Duodenal mucosa (tissue), 2 donors: Measurements from ENCODE around the gene ACTG1.
A peak's percentile ranks its signal among the peaks of the same experiment; 100 is the strongest.

Experiments
- H3K27ac ChIP-seq: one replicate; pipeline ENCODE4 v1.7.0; 2013; ENCODE audit warnings: low read depth, low read length
- H3K27me3 ChIP-seq, 2 donors: one replicate each; pipeline ENCODE4 v1.7.0; 2013; ENCODE audit warnings: low read length in 2 of 2, control low read depth in 1 of 2; ENCODE audit not compliant: insufficient read depth in 2 of 2, control insufficient read depth in 1 of 2
- H3K36me3 ChIP-seq, 2 donors: one replicate each; pipeline ENCODE4 v1.7.0; 2013; ENCODE audit warnings: low read length in 2 of 2, control low read depth in 1 of 2; ENCODE audit not compliant: insufficient read depth in 2 of 2, control insufficient read depth in 1 of 2
- H3K4me1 ChIP-seq, 2 donors: one replicate each; pipeline ENCODE4 v1.7.0; 2013; ENCODE audit warnings: low read length in 2 of 2, control low read depth in 1 of 2; ENCODE audit not compliant: insufficient read depth in 2 of 2, control insufficient read depth in 1 of 2
- H3K4me3 ChIP-seq, 2 donors: one replicate each; pipeline ENCODE4 v1.7.0; 2013; ENCODE audit warnings: low read length in 2 of 2, low read depth in 1 of 2
- H3K9ac ChIP-seq, 2 donors: one replicate each; pipeline ENCODE4 v1.7.0; 2013; ENCODE audit warnings: low read length in 2 of 2, low read depth in 1 of 2
- H3K9me3 ChIP-seq, 2 donors: one replicate each; pipeline ENCODE4 v1.7.0; 2013; ENCODE audit warnings: low read length in 2 of 2, control low read depth in 1 of 2; ENCODE audit not compliant: control insufficient read depth in 1 of 2

The ACTG1 gene

DNA sequence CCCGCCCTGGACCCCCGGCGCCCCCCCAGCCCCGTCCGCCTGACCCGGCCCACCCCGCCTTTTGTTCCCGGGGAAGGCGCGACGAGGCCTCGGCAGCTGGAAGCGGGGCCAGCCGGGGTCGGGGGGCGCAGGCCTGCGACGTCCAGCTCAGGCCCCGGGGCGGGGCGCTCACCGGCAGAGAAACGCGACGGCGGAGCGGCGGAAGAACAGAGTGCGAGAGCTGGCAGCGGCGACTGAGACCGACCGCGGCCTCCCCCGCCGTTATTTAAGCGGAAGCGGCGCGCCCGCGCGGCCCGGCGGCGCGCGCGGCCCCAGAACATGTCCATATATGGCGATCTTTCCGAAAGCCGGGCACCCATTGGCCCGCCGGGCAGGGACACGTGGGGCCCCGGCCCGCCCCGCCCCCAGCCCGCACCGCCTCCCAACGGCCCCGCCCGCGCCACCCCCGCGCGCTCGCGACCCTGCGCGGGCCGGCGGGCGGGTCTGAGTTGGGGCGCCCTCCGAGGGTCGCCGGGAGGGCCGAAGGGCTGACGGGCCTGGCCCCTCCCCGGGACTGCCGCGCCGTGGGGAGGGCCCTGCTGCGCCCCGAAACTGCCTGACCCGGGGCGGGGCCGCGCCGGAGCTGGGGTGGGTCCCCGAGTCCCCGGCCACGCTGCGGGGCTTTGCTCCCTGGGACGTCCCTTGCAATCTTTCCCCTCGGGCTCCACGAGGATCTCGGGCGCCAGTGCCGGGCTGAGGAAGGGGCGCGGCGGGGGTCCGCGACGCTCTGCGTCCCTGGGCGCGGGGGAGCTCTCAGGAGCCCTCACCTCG lies at the start of gene ACTG1:
Gene ACTG1 (minus strand): TSS at position 238 of the 810 bp plus-strand sequence. CDS start 445 bp downstream, outside the sequence.
- Histone ChIP-seq H3K27ac (peak within 1 kb of the TSS; percentile 99), H3K9me3 (no peaks in the 10 kb centered on the region), H3K4me1 (peaks cover 24 to 43% of the 10 kb centered on the region in 2 donors), H3K36me3 (peaks cover 34 to 36% of the 10 kb centered on the region in 2 donors), H3K4me3 (peak within 1 kb of the TSS; percentile 82 to 93), H3K9ac (peak within 1 kb of the TSS; percentile 98 to 99), H3K27me3 (no peaks in the 10 kb centered on the region)

DNA sequence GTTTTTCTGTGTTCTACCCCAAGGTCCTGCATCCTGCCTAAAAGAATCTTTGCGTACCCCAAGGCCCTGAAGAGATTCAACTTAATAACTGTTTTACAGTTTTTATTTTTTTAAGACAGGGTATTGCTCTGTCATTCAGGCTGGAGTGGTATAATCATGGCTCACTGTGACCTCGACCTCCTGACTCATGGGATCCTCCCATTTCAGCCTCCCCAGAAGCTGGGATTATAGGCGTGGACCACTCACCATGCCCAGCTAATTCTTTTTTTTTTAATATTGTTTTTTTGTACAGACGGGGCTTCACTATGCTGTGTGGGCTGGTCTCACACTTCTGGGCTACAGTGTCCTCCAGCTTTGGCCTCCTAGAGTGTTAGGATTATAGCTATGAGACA lies 48.9 kb upstream of the ACTG1 start:
- Histone ChIP-seq H3K9ac (no peak overlapping the region), H3K4me1 (peaks cover 18 to 27% of the 10 kb centered on the region in 2 donors), H3K9me3 (no peaks in the 10 kb centered on the region), H3K27ac (no peak overlapping the region), H3K4me3 (no peak overlapping the region), H3K27me3 (no peaks in the 10 kb centered on the region), H3K36me3 (peaks cover 15 to 75% of the 10 kb centered on the region in 2 donors)

DNA sequence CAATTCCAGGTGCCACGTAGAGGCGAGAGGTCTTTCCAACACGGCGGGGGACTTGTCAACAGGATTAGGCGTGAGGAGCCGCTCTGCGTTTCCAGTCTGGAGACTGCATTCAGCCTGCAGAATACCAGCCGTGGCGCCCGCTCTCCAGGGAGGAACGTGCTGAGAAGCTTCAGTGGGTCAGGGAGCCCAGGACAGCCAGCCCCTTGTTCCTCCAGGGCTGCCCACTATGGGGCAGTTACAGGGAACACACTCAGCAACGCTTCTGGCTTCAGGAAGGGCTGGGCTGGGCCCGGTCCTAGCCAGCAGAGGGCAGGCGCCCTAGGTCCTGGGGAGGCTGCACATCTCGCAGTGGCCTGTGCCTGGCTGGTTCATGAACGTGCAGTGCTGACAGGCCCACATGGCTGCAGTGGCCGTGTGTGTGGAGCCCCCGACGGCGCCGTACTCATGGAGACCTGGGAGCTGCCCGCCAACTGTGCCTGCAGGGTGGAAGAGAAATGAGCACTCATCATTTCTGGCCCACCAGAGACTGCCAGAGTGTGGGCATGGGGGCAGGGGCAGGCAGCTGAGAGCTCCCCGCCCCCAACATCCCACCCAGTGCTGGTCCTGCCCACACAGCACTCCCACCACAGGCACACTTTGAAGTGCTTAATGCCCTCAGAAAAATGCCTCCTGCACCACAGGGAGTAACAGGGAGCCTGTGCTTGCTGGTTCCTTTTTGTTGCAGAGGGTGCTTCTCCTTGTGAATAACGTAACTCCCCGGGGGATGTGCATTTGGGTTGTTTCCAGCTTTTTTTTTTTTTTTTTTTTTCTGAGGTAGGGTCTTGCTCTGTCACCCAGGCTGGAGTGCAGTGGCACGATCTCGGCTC lies 46.6 kb upstream of the ACTG1 start:
- peaks cover 15 to 56% of the 10 kb centered on the region in 2 donors for H3K36me3 ChIP-seq
- peaks cover 21 to 29% of the 10 kb centered on the region in 2 donors for H3K4me1 ChIP-seq
- H3K4me3 ChIP-seq = no peak overlapping the region
- no peaks in the 10 kb centered on the region for H3K9me3 ChIP-seq
- no peak overlapping the region for H3K9ac ChIP-seq
- no peaks in the 10 kb centered on the region for H3K27me3 ChIP-seq
- no peak overlapping the region for H3K27ac ChIP-seq

DNA sequence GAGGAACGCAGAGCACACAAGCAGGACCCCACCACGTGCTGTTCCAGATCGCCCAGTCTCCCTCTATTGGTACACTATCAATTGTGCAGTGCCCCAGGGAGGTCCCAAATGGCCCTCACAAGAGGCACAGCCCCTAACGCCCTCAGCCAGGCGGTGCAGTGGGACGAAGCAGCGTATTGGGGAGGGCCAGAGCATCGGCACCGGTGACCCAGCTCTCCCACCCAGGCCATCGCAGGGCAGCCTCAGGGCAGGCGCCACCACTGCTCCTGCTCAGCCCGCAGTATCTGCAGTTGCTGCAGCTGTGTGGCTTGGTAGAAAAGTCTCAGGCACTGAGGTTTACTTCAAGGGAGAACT lies 45.5 kb upstream of the ACTG1 start:
- Histone ChIP-seq H3K9ac (no peak overlapping the region), H3K27me3 (no peaks in the 10 kb centered on the region), H3K4me1 (peaks cover 31 to 40% of the 10 kb centered on the region in 2 donors), H3K27ac (no peak overlapping the region), H3K4me3 (no peak overlapping the region), H3K9me3 (no peaks in the 10 kb centered on the region), H3K36me3 (peaks cover 15 to 46% of the 10 kb centered on the region in 2 donors)

DNA sequence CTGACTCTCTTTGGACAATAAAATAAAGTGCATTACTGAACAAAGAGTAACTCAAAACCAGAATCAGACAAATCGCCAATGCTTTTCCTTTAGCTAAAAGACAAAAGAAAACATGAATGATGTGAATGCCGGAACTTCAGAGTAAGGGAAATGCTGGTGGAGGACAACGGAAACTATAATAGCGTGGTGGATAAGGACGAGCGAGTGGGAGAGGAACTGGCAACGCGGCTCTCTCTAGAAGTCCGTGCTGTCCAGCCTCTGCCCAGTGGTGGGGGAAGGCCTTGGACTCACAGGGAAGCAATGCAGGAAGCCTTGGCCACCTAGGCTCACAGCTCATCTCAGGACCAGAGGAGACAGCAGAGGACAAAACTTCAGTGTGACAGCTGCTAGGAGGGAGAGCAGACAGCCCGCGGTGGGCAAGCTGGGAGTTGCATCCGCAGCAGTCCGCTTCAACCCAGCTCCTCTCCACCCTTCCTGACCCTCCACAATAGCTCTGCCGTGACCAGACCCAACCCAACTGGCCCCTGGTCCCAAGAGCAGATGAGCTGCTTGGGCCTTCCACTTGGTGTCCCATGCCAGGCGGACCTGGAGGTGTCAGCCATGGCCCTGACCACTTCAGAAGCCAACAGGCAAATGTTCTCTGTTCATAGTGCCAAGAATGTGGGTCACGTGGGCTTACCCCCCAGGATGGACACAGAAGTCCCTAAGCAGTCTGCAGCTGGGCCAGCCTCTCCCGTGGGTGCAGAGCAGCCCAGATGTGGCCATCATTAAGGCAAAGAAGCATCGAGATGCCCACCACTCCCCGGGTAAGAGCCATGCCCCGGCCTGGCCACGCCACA lies 44.9 kb upstream of the ACTG1 start:
- Histone ChIP-seq H3K4me3 (no peak overlapping the region), H3K4me1 (peaks cover 32 to 45% of the 10 kb centered on the region in 2 donors), H3K9ac (peak overlapping the region in 1 of 2 donors; percentile 2), H3K36me3 (peaks cover 13 to 43% of the 10 kb centered on the region in 2 donors), H3K9me3 (no peaks in the 10 kb centered on the region), H3K27ac (no peak overlapping the region), H3K27me3 (no peaks in the 10 kb centered on the region)

DNA sequence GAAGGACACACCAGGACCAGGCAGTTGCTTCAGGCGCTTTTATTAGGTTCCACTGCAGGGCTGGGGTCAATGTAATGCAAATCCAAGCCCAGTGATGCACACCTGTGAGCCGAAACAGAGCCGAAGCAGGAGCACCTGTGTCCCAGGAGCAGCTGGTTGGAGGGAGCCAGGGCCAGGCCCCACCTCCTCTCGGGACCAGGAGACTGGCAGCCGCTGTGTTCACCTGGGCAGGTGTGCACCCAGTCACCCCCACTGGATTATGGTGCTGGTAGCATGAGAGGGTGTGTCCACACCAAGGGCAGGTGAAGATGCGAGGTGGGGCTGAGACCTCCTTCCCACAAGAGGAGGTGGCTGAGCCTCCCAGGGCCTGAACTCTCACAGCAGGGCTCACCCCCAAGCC lies 44.3 kb upstream of the ACTG1 start:
- no peak overlapping the region for H3K27ac ChIP-seq
- H3K36me3 ChIP-seq = peaks cover 11 to 40% of the 10 kb centered on the region in 2 donors
- H3K4me1 ChIP-seq = peaks cover 32 to 45% of the 10 kb centered on the region in 2 donors
- H3K9me3 ChIP-seq = no peaks in the 10 kb centered on the region
- peak overlapping the region in 1 of 2 donors; percentile 23 for H3K4me3 ChIP-seq
- H3K9ac ChIP-seq = peak overlapping the region; percentile 20 to 38
- no peaks in the 10 kb centered on the region for H3K27me3 ChIP-seq

DNA sequence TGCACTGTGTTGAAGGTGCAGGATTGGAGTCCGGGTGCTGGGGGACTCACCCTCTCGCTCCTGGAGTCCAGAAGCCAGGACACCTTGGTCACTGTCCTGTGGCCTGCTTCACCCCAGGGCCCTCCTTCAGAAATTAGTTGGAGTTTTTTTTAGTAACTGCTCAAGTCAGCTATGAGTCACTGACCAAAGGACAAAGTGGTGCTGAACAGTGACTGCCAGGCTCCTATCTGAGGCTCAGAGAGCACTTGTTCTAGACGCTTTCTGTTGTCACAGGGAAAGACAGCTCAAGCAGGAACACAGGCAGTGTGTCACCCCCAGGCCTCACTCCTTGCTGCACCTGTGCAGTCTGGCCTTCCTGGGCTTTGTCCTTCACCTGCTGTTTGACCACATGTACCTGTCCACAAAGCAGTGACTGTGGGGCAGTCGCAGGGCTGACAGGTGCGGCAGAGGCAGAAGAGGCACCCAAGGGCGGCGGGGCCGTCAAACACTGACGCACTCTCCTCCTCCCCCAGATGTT lies 43.6 kb upstream of the ACTG1 start:
- Histone ChIP-seq H3K9ac (peak overlapping the region; percentile 20 to 38), H3K27me3 (no peaks in the 10 kb centered on the region), H3K9me3 (no peaks in the 10 kb centered on the region), H3K4me1 (peaks cover 35 to 50% of the 10 kb centered on the region in 2 donors), H3K4me3 (peak overlapping the region in 1 of 2 donors; percentile 23), H3K36me3 (peaks cover 11 to 34% of the 10 kb centered on the region in 2 donors), H3K27ac (no peak overlapping the region)

DNA sequence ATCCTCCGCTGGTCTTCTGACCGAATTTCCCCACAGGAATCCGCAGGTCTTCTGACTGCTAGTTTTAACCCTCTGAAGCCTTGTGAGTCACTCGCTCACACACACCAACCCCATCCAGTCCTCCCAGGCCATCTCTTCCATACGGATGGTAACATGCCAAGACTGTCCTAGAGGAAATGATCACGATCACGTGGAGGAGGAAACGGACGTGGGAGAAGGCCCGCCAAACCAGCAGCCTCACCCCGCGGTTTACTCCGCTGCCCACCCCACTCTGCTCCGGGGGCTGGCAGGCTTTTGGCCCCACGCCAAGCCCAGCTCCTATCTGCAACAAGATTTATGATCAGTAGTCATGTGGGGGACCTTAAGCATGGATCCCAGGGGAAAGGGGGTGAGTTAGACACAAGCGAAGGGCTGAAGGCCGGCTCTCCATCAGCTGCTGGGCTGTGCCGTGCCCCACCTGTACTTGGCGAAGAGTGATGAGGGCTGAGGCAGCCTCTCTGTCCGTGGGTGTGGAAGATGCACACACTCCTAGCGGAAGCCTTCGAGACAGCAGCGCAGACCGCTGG lies 41.1 kb upstream of the ACTG1 start:
- peak overlapping the region; percentile 81 to 90 for H3K4me3 ChIP-seq
- H3K4me1 ChIP-seq = peaks cover 36 to 55% of the 10 kb centered on the region in 2 donors
- no peaks in the 10 kb centered on the region for H3K9me3 ChIP-seq
- H3K27me3 ChIP-seq = no peaks in the 10 kb centered on the region
- H3K9ac ChIP-seq = peak overlapping the region; percentile 61 to 72
- no peak overlapping the region for H3K27ac ChIP-seq
- peaks cover 4 to 39% of the 10 kb centered on the region in 2 donors for H3K36me3 ChIP-seq

DNA sequence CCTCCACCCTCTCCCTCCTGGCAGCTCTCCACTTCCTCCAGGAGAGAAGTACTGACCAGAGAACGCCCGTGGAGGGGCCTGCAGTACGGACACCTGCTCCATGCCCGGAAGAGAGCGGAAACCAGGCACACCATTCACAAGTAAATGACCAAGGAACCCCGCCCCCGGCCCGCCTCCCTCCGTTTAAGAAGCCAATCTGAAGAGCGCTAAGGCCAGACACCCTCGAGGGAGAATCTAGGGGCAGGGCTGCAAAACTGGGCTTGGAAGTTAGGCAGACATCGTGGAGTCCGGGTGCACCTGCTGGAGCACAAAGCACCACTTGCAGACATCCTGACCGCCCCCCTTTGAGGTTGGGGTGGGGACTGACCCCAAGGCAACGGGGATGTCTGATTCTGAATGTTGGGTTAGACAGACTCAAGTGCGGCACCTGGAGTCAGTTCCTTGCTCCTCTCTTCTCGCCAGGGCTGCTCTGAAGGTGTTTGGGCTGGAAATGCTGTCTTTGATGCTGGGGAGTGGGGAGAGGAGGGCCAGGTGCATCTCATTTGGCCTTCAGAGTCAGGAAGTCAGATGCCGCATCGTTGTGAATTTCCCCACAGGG lies 40.5 kb upstream of the ACTG1 start:
- no peaks in the 10 kb centered on the region for H3K9me3 ChIP-seq
- H3K27ac ChIP-seq = peak overlapping the region; percentile 75
- H3K4me1 ChIP-seq = peaks cover 36 to 53% of the 10 kb centered on the region in 2 donors
- peaks cover 1 to 36% of the 10 kb centered on the region in 2 donors for H3K36me3 ChIP-seq
- H3K9ac ChIP-seq = peak overlapping the region; percentile 61 to 72
- H3K4me3 ChIP-seq = peak overlapping the region; percentile 81 to 90
- no peaks in the 10 kb centered on the region for H3K27me3 ChIP-seq
